H1 (cell line): Measurements from ENCODE around the gene MID1. TPM values are rescaled to one million over a fixed set of nuclear protein-coding genes. Genes with fewer than 3 reads are reported as not detected.

Experiments
- CTCF ChIA-PET: fragments of 300-600 bp; sonication (Branson Sonifier 250); formaldehyde crosslinking; loops from one replicate; lab custom pipeline; 2021; ENCODE audit not compliant: partially characterized antibody; lab: Charles Lee
- POLR2A ChIA-PET: fragments of 300-600 bp; sonication (Branson Sonifier 250); formaldehyde crosslinking; loops from one replicate; lab custom pipeline; 2021; ENCODE audit warnings: inconsistent platforms; ENCODE audit not compliant: partially characterized antibody; lab: Charles Lee
- DNase-seq, 2 experiments: peaks; one replicate each; pipeline versions ENCODE4 v3.0.0 to v3.0.0-alpha.2; 2010 to 2022; ENCODE audit warnings: low spot score in 2 of 2, low read depth in 1 of 2, mixed read lengths in 1 of 2
- FAIRE-seq: peaks from 2 replicates; lab custom pipeline; 2011; peaks lifted over from hg19 to GRCh38; lab: Jason Lieb, UNC
- H2AFZ ChIP-seq: 2 replicates; pipeline ENCODE4 v1.8.1; 2012; ENCODE audit warnings: low read length, inconsistent platforms
- H2AK5ac ChIP-seq: 2 replicates; pipeline ENCODE4 v1.6.1; 2013; ENCODE audit warnings: low read depth, low read length
- H2BK120ac ChIP-seq: replicated peaks from 2 replicates; pipeline ENCODE3; 2013; ENCODE audit warnings: low read depth, low read length, inconsistent platforms
- H2BK12ac ChIP-seq: 2 replicates; pipeline ENCODE4 v1.6.1; 2013; ENCODE audit warnings: low read depth, low read length
- H2BK15ac ChIP-seq: 2 replicates; pipeline ENCODE4 v1.6.1; 2013; ENCODE audit warnings: low read length
- H2BK20ac ChIP-seq: 2 replicates; pipeline ENCODE4 v1.6.1; 2013; ENCODE audit warnings: low read length
- H2BK5ac ChIP-seq: 2 replicates; pipeline ENCODE4 v1.6.1; 2013; ENCODE audit warnings: low read depth, low read length
- H3K14ac ChIP-seq: 2 replicates; pipeline ENCODE4 v1.6.1; 2013; ENCODE audit warnings: inconsistent platforms; ENCODE audit not compliant: insufficient read length
- H3K18ac ChIP-seq: 2 replicates; pipeline ENCODE4 v1.6.1; 2013; ENCODE audit warnings: low read length; ENCODE audit errors: extremely low read depth
- H3K23ac ChIP-seq: 2 replicates; pipeline ENCODE4 v1.6.1; 2013; ENCODE audit warnings: inconsistent platforms; ENCODE audit not compliant: insufficient read length
- H3K23me2 ChIP-seq: 2 replicates; pipeline ENCODE4 v1.6.1; 2013; ENCODE audit warnings: low read depth, low read length
- H3K27ac ChIP-seq: 2 replicates; pipeline ENCODE4 v1.6.1; 2011; ENCODE audit warnings: low read depth, low read length, inconsistent platforms
- H3K27me3 ChIP-seq, 4 experiments: replicated peaks in 1 of 4; 1 replicate in 1 of 4; 2 replicates in 3 of 4; pipeline versions ENCODE4 v1.6.1 to v1.8.1; 2011 to 2013; ENCODE audit warnings: low read length in 3 of 4, mild to moderate bottlenecking in 3 of 4, inconsistent platforms in 2 of 4, mixed read lengths in 2 of 4, moderate library complexity in 1 of 4; ENCODE audit not compliant: control insufficient read depth in 3 of 4, insufficient read depth in 3 of 4; ENCODE audit errors: extremely low read depth in 1 of 4
- H3K36me3 ChIP-seq, 4 experiments: 2 replicates each; pipeline versions ENCODE4 v1.6.1 to v1.8.1; 2011 to 2013; ENCODE audit warnings: mild to moderate bottlenecking in 4 of 4, low read length in 3 of 4, moderate library complexity in 2 of 4, control low read depth in 1 of 4, inconsistent platforms in 1 of 4; ENCODE audit not compliant: insufficient read depth in 4 of 4, control insufficient read depth in 2 of 4
- H3K4ac ChIP-seq: replicated peaks from 2 replicates; pipeline ENCODE3; 2013; ENCODE audit warnings: low read length, low read depth, mixed read lengths, inconsistent platforms; ENCODE audit not compliant: insufficient read length
- H3K4me1 ChIP-seq, 4 experiments: replicated peaks in 1 of 4; 1 replicate in 1 of 4; 2 replicates in 3 of 4; pipeline versions ENCODE4 v1.6.1 to v1.8.1; 2011 to 2013; ENCODE audit warnings: low read length in 3 of 4, inconsistent platforms in 2 of 4, mixed read lengths in 1 of 4; ENCODE audit not compliant: insufficient read depth in 4 of 4, control insufficient read depth in 3 of 4
- H3K4me2 ChIP-seq, 2 experiments: 2 replicates each; pipeline versions ENCODE4 v1.6.1 to v1.8.1; 2011 to 2013; ENCODE audit warnings: low read depth in 2 of 2, low read length in 2 of 2, control low read depth in 1 of 2, inconsistent platforms in 1 of 2, mild to moderate bottlenecking in 1 of 2; ENCODE audit not compliant: insufficient read depth in 1 of 2
- H3K4me3 ChIP-seq, 4 experiments: fragments of 200-600, 300-600 bp in 1 of 4; sonication (generic), shearing (Covaris generic), sonication (Bioruptor Twin) in 1 of 4; 2 replicates each; pipeline versions ENCODE4 v1.5.1 to v1.8.1; 2011 to 2016; ENCODE audit warnings: low read length in 4 of 4, low read depth in 3 of 4, control low read depth in 2 of 4, inconsistent platforms in 2 of 4, mild to moderate bottlenecking in 2 of 4, mixed read lengths in 1 of 4, moderate library complexity in 1 of 4; ENCODE audit not compliant: insufficient read depth in 2 of 4; ENCODE audit errors: extremely low read depth in 1 of 4
- H3K56ac ChIP-seq: replicated peaks from 2 replicates; pipeline ENCODE3; 2013; ENCODE audit warnings: low read depth, mild to moderate bottlenecking, mixed read lengths, low read length, inconsistent platforms; ENCODE audit not compliant: insufficient read length
- H3K79me1 ChIP-seq: 2 replicates; pipeline ENCODE4 v1.6.1; 2013; ENCODE audit warnings: low read depth, low read length, control low read depth
- H3K79me2 ChIP-seq, 2 experiments: 2 replicates each; pipeline versions ENCODE4 v1.6.1 to v1.8.1; 2012 to 2013; ENCODE audit warnings: low read length in 2 of 2, mild to moderate bottlenecking in 2 of 2, inconsistent platforms in 1 of 2; ENCODE audit not compliant: insufficient read depth in 2 of 2, control insufficient read depth in 1 of 2
- H3K9ac ChIP-seq, 4 experiments: replicated peaks in 1 of 4; 1 replicate in 1 of 4; 2 replicates in 3 of 4; pipeline versions ENCODE4 v1.6.1 to v1.8.1; 2011 to 2013; ENCODE audit warnings: low read depth in 3 of 4, low read length in 3 of 4, control low read depth in 2 of 4, mild to moderate bottlenecking in 2 of 4, moderate library complexity in 2 of 4, inconsistent platforms in 1 of 4; ENCODE audit errors: extremely low read depth in 1 of 4
- H3K9me3 ChIP-seq, 2 experiments: 2 replicates each; pipeline versions ENCODE4 v1.6.1 to v1.8.1; 2012 to 2013; ENCODE audit warnings: mild to moderate bottlenecking in 2 of 2, moderate library complexity in 2 of 2, control low read depth in 1 of 2, inconsistent platforms in 1 of 2, low read depth in 1 of 2, low read length in 1 of 2, mixed read lengths in 1 of 2; ENCODE audit not compliant: insufficient read depth in 2 of 2
- H4K20me1 ChIP-seq, 2 experiments: replicated peaks in 1 of 2; 2 replicates each; pipeline versions ENCODE3 to v1.8.1; 2011 to 2013; ENCODE audit warnings: inconsistent platforms in 2 of 2, low read length in 2 of 2, mild to moderate bottlenecking in 1 of 2; ENCODE audit not compliant: insufficient read depth in 2 of 2, control insufficient read depth in 1 of 2
- H4K5ac ChIP-seq: 2 replicates; pipeline ENCODE4 v1.6.1; 2013; ENCODE audit warnings: low read length, low read depth, mixed read lengths, inconsistent platforms; ENCODE audit not compliant: insufficient read length
- H4K8ac ChIP-seq: 2 replicates; pipeline ENCODE4 v1.8.0; 2013; ENCODE audit warnings: mild to moderate bottlenecking, moderate library complexity, low read length, inconsistent platforms; ENCODE audit not compliant: insufficient read depth; ENCODE audit errors: extremely low read depth
- H4K91ac ChIP-seq: replicated peaks from 2 replicates; pipeline ENCODE3; 2013; ENCODE audit warnings: low read length, mixed read lengths, inconsistent platforms; ENCODE audit not compliant: insufficient read length
- ATF3 ChIP-seq: IDR thresholded peaks from 2 replicates; pipeline ENCODE4 v1.6.1; 2011; ENCODE audit warnings: low read depth, mild to moderate bottlenecking, low read length; ENCODE audit not compliant: insufficient read depth
- POLR2A ChIP-seq, 2 experiments: IDR thresholded peaks; 1 replicate in 1 of 2; 2 replicates in 1 of 2; pipeline ENCODE4 v1.6.1; 2011; ENCODE audit warnings: low read depth in 2 of 2, low read length in 2 of 2, mild to moderate bottlenecking in 2 of 2; ENCODE audit errors: control extremely low read depth in 1 of 2
- RAD21 ChIP-seq, 2 experiments: IDR thresholded peaks in 1 of 2; conservative IDR thresholded peaks in 1 of 2; 2 replicates each; pipeline ENCODE4 v1.6.1; 2011; ENCODE audit warnings: low read depth in 2 of 2, low read length in 2 of 2, improper control_type of control experiment in 1 of 2, inconsistent platforms in 1 of 2, mild to moderate bottlenecking in 1 of 2, moderate library complexity in 1 of 2
- SUZ12 ChIP-seq: fragments of 200-600 bp; sonication (generic); IDR thresholded peaks from 2 replicates; pipeline ENCODE4 v1.6.1; 2012; ENCODE audit warnings: mild to moderate bottlenecking, inconsistent platforms, low read length, moderate library complexity, mixed read lengths
- TEAD4 ChIP-seq: IDR thresholded peaks from 2 replicates; pipeline ENCODE4 v1.6.1; 2012; ENCODE audit warnings: low read depth, low read length, inconsistent platforms, mixed read lengths
- WGBS, 2 experiments: shearing (Covaris generic) in 1 of 2; methylation state at CpG; one replicate each; pipeline versions ENCODE4 v1.1.6 to v1.1.7; 2013 to 2015; ENCODE audit warnings: low lambda C conversion rate in 2 of 2, mixed read lengths in 2 of 2, inconsistent platforms in 1 of 2, low coverage in 1 of 2, missing lambda C conversion rate in 1 of 2; ENCODE audit not compliant: insufficient replicate concordance in 2 of 2, insufficient coverage in 1 of 2, insufficient read length in 1 of 2; ENCODE audit errors: extremely low coverage in 1 of 2, missing lambda C conversion rate in 1 of 2; 5-methylcytosine and 5-hydroxymethylcytosine counted together
- polyA plus RNA-seq, 7 experiments: library from polyadenylated mRNA; depleted of rRNA in 3 of 7; stranded (reverse) in 5 of 7; unstranded in 2 of 7; fragments of >200 nt in 5 of 7; fragments of 200-250 nt in 2 of 7; gene quantifications; 1 replicate in 5 of 7; 2 replicates in 1 of 7; 4 replicates in 1 of 7; pipeline versions ENCODE4 v1.2.1 to v1.2.3, GENCODE V29; 2011 to 2013; ENCODE audit warnings: missing spikeins in 2 of 7, mixed read lengths in 2 of 7
- total RNA-seq: library from RNA; stranded (reverse); fragmentation: NEBNext Ultra II Directional; extraction: Animal tissue kit (Norgen Biotek cat#: 25700); gene quantifications from 2 replicates; pipeline ENCODE4 v1.2.1, GENCODE V29; 2021

The MID1 gene
- total and polyA plus RNA-seq, 2 of the 8 experiments (the other 6 are each of a cell fraction or from before 2014, with no cell fraction given) = 12.9 to 54.3 TPM

GRCh38 chrX:10636851-10637250 lies 16.5 kb upstream of the MID1 start:
- peak; percentile 57 for FAIRE-seq
- H2BK20ac ChIP-seq = no peak overlapping the region
- no peak overlapping the region for H3K27ac ChIP-seq
- no peak overlapping the region for H3K56ac ChIP-seq
- H3K23me2 ChIP-seq = no peaks in the 10 kb centered on the region
- H3K27me3 ChIP-seq = no peaks in the 10 kb centered on the region
- no peaks in the 10 kb centered on the region for H3K36me3 ChIP-seq
- no peak overlapping the region for H4K5ac ChIP-seq
- H3K9ac ChIP-seq = no peak overlapping the region
- no peaks in the 10 kb centered on the region for H4K20me1 ChIP-seq
- H2BK12ac ChIP-seq = no peak overlapping the region
- H4K91ac ChIP-seq = no peak overlapping the region
- H3K4ac ChIP-seq = no peak overlapping the region
- POLR2A ChIA-PET = interaction anchor here (1.0 kb wide), 1 partner anchor 448 kb away, joined by 3 read pairs; no protein-coding TSS in a partner anchor
- H3K14ac ChIP-seq = no peak overlapping the region
- H3K79me1 ChIP-seq = no peaks in the 10 kb centered on the region
- no peak overlapping the region for H2BK15ac ChIP-seq
- DNase-seq = no peak
- no peak overlapping the region for H2BK5ac ChIP-seq
- no peak overlapping the region for H3K4me3 ChIP-seq
- peaks cover 0 to 6% of the 10 kb centered on the region in 2 experiments; a peak in 2 of 4 replicates for H3K9me3 ChIP-seq
- no peak overlapping the region for H4K8ac ChIP-seq
- CTCF ChIA-PET = interaction anchor here (0.6 to 2.3 kb wide), 9 partner anchors 9 to 447 kb away, joined by 3 to 20 read pairs (median 6); no protein-coding TSS in a partner anchor
- H3K18ac ChIP-seq = no peak overlapping the region
- peaks cover 0 to 6% (median 0%) of the 10 kb centered on the region in 4 experiments; a peak in 2 of 7 replicates for H3K4me1 ChIP-seq
- no peak overlapping the region for H2BK120ac ChIP-seq
- no peaks in the 10 kb centered on the region for H3K79me2 ChIP-seq
- no peak overlapping the region for H2AFZ ChIP-seq
- no peak overlapping the region for H2AK5ac ChIP-seq
- H3K4me2 ChIP-seq = no peak overlapping the region
- 63% methylated on average over 1 of the region's 1 CpG; no CpG with 5 or more reads in 1 of the 2 experiments for WGBS, 2 experiments
- H3K23ac ChIP-seq = no peak overlapping the region
- no peak for TF ChIP-seq POLR2A (IDR thresholded peaks at IDR 0.05; ENCODE audit: control extremely low read depth in 1 of 2, low read depth in 2 of 2, low read length in 2 of 2)
- TF ChIP-seq RAD21 (IDR thresholded peaks at IDR 0.05 in 1 of 2, conservative IDR thresholded peaks at IDR 0.05 in 1 of 2; ENCODE audit: low read depth in 2 of 2, low read length in 2 of 2) = no peak
- TF ChIP-seq SUZ12 = no peak
- no peak for TF ChIP-seq ATF3
- TF ChIP-seq TEAD4 = no peak
